Measurements from ENCODE around the gene VASH1. TPM values are rescaled to one million over a fixed set of nuclear protein-coding genes. Genes with fewer than 3 reads are reported as not detected.
A peak's percentile ranks its signal among the peaks of the same experiment; 100 is the strongest.

VASH1 gene
- total RNA-seq, 1 experiment from 2014 or later: 4.8 TPM

DNA sequence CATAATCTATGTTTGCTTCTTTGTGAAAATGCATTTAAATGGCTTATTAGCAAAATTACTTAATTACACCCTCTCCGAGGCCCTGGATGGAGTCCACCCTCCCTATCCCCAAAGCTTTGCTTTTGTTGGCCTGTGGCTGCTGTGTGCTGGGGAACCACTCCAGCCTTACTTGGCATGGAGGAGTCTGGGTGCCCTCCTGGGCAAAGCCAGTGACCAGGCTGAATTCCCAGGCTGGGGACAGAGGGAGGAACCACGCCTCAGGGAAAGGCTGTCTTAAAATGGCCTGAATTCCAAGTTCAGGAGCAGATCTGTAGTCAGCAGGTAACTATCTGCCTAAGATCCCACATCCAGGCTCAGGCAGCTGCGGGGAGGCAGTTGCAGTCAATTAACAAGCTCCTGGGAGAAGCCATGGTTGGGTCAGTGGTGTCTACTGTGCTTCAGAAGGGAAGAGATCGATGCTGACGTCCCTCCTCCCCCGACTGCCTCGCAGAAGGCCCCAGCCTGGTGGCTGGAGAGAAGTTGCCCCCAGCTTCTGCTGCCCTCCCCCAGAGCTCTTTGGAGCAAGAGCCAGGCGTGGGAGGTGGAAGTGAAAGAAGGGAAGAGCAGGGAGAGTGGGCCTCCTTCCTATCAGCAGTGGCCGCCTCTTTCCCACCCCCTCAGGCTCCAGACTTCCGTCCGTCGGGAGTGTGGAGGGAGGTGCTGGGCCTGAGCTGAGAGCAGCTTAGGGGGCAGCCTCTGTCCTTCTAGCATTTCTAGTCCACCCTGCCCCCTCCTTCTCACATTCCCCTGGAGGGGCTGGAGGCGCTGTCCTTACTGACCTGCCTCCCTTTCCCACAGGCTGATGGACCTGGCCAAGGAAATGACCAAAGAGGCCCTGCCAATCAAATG is 11.3 kb downstream of the VASH1 start:
- peak; percentile 60 for DNase-seq
- H3K36me3 ChIP-seq (replicated peaks; ENCODE audit: control insufficient read depth, insufficient read depth, low read length): no peaks in the 10 kb centered on the region
- no peak overlapping the region for H3K4me3 ChIP-seq (ENCODE audit: insufficient read depth, low read depth, low read length)

DNA sequence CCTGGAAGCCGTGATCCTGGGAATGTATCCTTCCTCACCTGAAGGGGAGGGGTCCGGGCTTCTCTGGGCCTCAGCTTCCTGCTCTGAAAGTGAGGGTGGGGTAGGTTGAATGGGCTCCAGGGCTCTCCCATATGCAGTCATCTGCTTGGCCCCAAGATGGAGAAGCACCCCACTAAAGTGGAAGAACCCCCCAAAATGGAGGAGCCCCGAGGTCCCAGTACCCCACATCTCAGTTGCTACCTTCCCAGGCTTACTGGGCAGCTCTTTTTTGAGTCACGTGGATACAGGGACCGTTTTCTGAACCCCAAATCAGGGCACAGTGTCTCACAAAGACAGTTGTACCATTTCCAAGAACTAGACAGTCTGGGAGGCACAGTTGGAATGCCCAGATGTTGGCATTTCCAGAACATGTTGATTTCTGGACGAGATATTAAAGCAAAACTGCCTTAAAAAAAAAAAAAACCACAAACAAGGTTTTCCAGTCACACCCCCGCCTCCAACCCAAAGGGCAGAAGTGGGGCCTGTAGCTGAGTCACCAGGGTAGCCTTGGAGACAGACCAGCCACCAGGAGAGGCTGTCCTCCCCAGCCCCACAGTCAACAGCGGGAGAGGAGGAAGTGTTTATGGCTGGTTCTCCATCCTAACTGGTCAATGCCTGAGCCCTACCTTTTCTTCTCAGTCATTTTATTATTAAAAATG is 12.1 kb downstream of the VASH1 start:
- H3K4me3 ChIP-seq (ENCODE audit: insufficient read depth, low read depth, low read length): no peak overlapping the region
- no peaks in the 10 kb centered on the region; the same call in none of the 2 replicates for H3K27me3 ChIP-seq (ENCODE audit: control insufficient read depth, insufficient read depth, low read length)
- no peaks in the 10 kb centered on the region for H3K36me3 ChIP-seq (replicated peaks; ENCODE audit: control insufficient read depth, insufficient read depth, low read length)
- peak; percentile 71 for DNase-seq

More for the DNA sequence above, 11.3 kb downstream of the VASH1 start:
- no peaks in the 10 kb centered on the region; the same call in none of the 2 replicates for H3K27me3 ChIP-seq (ENCODE audit: control insufficient read depth, insufficient read depth, low read length)

DNA sequence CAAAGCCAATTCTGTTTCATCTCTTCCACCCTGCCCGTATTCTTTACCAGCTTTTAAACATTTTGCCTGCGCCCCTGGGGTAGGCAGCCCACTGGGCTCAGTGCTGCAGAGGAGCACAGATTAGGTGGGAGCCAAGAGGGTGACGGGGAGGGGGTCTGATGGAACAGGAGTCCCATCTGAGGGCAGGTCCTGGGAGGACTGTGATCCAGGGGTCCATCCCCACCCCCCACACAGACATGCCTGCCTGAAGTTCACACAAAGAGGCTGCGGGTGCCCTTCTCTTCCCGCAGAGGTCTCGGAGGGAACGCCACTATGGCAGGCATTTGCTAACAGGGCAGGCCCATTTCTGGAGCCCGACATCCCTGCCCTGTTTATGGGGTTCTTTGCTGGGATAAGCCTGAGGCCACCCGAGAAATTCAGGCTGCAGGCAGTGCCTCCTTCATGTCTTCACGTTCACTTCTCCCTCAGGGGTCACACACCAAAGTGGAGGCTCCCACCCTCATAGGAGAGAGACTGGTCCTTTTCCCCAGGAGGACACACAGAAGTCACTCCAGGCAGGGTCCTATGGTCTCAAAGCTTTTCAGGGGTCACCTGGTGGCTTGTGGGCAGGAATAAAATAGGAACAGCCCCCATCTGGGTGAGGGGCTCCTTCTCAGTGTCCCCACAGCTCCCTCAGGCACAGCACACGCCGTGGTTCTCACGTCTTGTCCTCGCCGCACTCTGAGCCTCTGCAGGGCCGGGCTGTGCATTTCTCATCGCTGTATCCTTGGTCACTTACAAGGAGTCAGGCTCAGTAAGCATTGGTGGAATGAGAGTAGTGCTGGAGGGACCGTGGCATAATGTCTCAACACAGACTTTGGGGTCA is 12.9 kb downstream of the VASH1 start:
- DNase-seq: peak; percentile 45
- no peaks in the 10 kb centered on the region; the same call in none of the 2 replicates for H3K27me3 ChIP-seq (ENCODE audit: control insufficient read depth, insufficient read depth, low read length)

DNA sequence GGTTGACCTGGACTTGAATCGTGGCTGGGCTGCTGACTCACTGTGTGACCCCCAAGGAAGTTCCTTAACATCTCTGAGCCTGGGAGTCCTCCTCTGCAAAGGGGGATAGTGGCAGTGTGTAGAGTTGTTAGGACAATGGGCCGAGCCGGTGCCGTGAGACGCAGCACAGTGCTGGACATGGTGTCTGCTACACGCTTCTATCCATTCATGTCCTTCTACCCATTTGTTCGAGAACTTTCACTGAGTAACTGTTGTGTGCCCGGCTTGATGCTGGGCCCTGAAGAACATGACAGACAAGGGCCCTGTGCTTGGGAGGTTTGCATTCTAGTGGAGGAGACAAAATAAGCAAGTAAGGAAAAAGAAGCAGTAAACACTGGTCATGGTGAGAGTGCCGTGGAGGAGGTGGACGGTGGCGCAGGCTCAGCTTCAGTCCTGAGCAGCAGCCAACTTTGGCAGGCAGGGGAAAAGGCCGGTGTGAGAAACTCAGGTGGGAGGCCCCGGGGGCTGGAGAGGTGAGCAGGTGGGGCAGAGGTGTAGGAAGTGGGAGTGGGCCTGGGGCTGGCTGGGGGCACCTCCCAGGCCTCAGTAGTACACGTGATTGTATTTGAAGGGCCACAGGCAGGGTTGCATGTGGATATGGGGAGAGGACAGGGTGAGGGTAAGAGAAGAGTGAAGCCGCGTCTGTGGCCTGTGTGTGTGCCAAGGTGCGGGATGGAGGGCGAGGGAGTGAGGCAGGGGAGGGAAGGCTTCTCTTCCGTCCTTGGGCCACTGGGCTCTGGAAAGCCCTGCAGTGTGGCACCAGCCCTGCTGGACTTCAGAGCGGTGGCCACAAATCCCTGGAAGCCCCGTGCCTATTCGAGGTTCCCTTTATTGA is 13.8 kb downstream of the VASH1 start:
- Histone ChIP-seq H3K4me3 (ENCODE audit: insufficient read depth, low read depth, low read length) (no peak overlapping the region), H3K36me3 (replicated peaks; ENCODE audit: control insufficient read depth, insufficient read depth, low read length) (0 out of 2 replicates have a peak, but pooled peaks cover under 1% of the 10 kb centered on the region), H3K27me3 (ENCODE audit: control insufficient read depth, insufficient read depth, low read length) (no peaks in the 10 kb centered on the region; the same call in none of the 2 replicates)
- DNase-seq: peak; percentile 52

More for the DNA sequence above, 12.9 kb downstream of the VASH1 start:
- H3K36me3 ChIP-seq (replicated peaks; ENCODE audit: control insufficient read depth, insufficient read depth, low read length): no peaks in the 10 kb centered on the region
- no peak overlapping the region for H3K4me3 ChIP-seq (ENCODE audit: insufficient read depth, low read depth, low read length)

DNA sequence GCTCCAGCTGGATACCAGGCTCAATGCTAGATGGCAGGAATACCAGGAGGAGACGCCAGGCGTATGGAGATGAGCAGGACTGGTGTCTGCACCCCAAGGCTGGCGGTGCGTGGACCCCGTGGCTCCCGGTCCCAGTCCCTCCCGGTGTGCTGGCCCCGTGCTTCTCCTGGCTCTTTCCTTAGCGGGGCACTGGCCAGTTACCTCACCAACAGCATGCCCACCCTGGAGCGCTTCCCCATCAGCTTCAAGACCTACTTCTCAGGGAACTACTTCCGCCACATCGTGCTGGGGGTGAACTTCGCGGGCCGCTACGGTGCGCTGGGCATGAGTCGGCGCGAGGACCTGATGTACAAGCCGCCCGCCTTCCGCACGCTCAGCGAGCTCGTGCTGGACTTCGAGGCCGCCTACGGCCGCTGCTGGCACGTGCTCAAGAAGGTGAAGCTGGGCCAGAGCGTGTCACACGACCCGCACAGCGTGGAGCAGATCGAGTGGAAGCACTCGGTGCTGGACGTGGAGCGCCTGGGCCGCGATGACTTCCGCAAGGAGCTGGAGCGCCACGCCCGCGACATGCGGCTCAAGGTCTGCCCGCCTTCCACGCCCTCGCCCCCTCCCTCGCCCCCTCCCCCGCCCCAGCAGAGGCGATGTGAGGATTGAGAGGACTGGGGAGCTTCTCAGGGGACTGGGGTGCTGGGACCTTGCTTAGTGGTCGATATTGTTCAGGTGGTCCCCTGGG is 14.6 kb downstream of the VASH1 start:
- peak; percentile 55 for DNase-seq

DNA sequence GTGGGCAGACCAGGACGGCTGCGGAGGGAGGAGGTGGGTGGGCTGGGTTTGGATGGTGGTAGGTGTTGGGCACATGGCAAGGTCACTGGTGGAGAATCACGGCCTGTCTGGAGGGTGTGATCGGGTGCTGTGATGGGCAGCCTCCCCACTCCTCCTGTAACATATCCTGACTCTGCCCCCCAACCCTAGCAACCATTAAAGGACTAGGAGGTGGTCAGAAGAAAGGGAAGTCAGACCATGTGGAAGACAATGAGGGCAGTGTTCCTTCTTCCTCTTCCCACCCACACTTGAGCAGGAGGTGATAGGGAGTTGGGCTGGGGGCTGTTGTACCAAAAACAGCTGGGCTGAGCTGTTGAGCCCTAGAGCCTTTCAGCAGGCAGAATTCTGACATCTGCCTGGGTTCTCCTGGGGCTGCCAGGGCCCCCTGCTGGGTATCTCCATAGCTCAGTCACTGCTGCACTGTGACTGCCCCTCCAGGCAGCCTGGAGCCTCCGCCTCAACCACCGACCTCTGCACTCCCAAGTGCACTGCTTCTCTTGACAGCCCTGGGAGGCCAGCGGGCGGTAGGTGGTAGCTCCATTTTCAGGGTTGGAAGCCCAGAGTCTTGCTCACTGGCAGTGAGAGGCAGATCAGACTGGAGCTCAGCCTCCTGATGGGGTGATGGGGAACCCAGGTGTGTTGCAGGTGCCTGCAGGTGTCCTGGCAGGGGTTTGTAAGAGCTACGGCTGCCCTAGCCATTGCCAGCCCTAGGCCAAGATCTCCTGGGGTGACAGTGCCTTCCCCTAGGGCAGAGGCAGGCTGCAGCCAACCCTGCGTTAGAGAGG is 15.4 kb downstream of the VASH1 start:
- no peak overlapping the region for H3K4me3 ChIP-seq (ENCODE audit: insufficient read depth, low read depth, low read length)
- no peaks in the 10 kb centered on the region; the same call in 1 of the 2 replicates for H3K27me3 ChIP-seq (ENCODE audit: control insufficient read depth, insufficient read depth, low read length)
- peaks cover 1% of the 10 kb centered on the region for H3K36me3 ChIP-seq (replicated peaks; ENCODE audit: control insufficient read depth, insufficient read depth, low read length)
- DNase-seq: peak; percentile 75

More for the DNA sequence above, 14.6 kb downstream of the VASH1 start:
- Histone ChIP-seq H3K27me3 (ENCODE audit: control insufficient read depth, insufficient read depth, low read length) (no peaks in the 10 kb centered on the region; the same call in 1 of the 2 replicates), H3K36me3 (replicated peaks; ENCODE audit: control insufficient read depth, insufficient read depth, low read length) (0 out of 2 replicates have a peak, but pooled peaks cover 1% of the 10 kb centered on the region), H3K4me3 (ENCODE audit: insufficient read depth, low read depth, low read length) (no peak overlapping the region)

DNA sequence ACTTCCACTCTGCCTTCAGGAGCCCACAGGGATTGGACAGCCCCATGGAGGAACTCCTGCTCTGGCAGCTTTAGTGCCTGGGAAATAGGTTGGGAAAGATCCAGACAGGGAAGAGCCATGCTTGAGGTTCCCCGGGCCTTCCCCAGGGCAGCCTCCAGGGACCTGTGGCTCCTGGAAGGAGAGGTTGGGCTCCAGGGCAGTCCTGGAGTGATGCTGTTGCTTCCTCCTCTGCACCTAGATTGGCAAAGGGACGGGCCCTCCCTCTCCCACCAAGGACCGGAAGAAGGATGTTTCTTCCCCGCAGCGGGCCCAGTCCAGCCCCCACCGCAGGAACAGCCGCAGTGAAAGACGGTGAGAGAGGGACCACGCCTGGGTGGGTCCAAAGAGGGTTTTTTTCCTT is 16.5 kb downstream of the VASH1 start:
- peaks cover 8% of the 10 kb centered on the region for H3K36me3 ChIP-seq (replicated peaks; ENCODE audit: control insufficient read depth, insufficient read depth, low read length)
- no peaks in the 10 kb centered on the region; the same call in 1 of the 2 replicates for H3K27me3 ChIP-seq (ENCODE audit: control insufficient read depth, insufficient read depth, low read length)
- DNase-seq: peak; percentile 57
- no peak overlapping the region for H3K4me3 ChIP-seq (ENCODE audit: insufficient read depth, low read depth, low read length)

DNA sequence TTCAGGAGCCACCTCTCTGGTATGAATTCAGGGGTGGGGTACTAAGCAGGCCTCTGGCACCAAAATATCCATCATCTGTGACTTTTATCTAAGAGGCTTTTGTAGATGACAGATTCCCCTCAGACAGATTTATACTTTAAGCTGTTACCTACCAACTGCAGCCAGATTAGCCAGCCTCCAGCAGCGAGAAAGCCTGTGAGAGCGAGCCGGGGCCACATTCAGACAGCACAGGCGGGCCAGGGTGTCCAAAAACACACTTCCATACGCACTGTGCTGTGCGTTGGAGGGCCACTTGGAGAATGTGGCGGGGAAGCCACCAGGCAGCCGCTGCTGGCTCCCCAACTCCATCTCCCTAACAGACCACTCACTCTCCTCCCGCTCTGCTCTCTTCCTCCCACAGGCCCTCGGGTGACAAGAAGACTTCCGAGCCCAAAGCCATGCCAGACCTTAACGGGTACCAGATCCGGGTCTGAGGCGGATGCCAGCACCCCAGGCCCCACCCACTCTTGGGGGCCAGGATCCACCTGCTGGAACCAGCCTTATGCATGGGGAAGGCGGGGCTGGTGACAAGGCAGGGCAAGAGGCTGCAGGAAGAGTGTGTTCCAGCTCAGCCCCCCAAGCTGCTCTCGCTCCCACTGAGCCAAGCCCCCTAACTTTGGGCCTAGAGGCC is 17.4 kb downstream of the VASH1 start:
- DNase-seq: peak; percentile 49
- Histone ChIP-seq H3K27me3 (ENCODE audit: control insufficient read depth, insufficient read depth, low read length) (no peaks in the 10 kb centered on the region; the same call in 1 of the 2 replicates), H3K4me3 (ENCODE audit: insufficient read depth, low read depth, low read length) (no peak overlapping the region), H3K36me3 (replicated peaks; ENCODE audit: control insufficient read depth, insufficient read depth, low read length) (peaks cover 9% of the 10 kb centered on the region)

DNA sequence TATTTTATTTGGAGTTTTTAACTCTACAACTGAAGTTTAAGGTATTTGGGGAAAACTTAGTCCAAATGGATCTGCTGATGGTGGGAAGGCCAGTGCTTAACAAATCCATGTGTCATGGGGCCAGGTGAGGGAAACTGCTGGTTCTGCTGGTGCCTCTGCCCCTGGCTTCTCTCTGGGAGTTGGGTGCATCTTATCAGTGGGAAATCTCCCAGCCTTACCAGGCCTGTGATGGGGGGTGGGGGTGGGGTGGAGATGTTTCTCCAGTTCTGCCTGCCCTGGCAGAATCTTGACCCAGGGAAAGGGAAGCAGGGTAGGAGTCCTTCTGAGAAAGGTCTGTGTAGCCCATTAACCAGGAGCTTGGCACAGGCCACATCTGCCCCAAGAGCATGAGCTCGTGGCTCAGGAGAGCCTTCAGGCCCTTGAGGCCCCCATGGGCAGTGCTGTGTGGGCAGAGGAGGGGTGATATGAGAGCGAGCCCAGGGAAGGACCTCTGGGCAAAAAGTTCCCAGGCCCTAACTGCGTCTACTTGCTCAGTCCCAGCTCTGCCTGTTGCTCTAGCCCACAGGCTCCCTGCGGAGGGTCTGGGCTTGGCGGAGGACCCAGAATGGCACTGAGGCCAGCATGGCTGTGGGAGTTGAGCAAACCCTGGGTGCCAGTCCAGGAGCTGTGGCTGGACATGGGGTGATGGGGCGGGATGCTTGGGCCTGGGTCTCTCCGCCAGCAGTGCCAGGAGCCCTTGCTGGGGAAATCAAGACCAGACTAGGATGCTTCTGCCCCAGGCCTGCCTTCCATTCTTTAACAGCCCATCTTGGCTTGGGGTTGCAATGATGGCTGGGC is 18.2 kb downstream of the VASH1 start:
- H3K4me3 ChIP-seq (ENCODE audit: insufficient read depth, low read depth, low read length): no peak overlapping the region
- DNase-seq: no peak
- no peaks in the 10 kb centered on the region; the same call in 1 of the 2 replicates for H3K27me3 ChIP-seq (ENCODE audit: control insufficient read depth, insufficient read depth, low read length)
- H3K36me3 ChIP-seq (replicated peaks; ENCODE audit: control insufficient read depth, insufficient read depth, low read length): peaks cover 13% of the 10 kb centered on the region

DNA sequence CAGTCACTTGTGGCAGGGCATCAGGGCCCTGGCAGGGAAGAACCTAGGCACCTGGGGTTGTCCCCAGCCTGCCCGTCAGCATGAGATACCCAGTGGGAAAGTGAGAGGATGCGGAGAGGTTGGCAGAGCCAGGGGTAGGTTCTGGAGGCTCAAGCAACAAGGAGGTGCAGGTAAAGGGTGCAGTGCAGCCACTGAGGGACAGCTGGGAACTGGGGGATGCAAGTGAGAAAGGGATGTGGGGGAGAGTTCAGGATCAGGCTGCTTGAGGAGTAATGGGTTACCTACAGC is 18.7 kb downstream of the VASH1 start:
- H3K27me3 ChIP-seq (ENCODE audit: control insufficient read depth, insufficient read depth, low read length): no peaks in the 10 kb centered on the region; the same call in 1 of the 2 replicates
- no peak overlapping the region for H3K4me3 ChIP-seq (ENCODE audit: insufficient read depth, low read depth, low read length)
- H3K36me3 ChIP-seq (replicated peaks; ENCODE audit: control insufficient read depth, insufficient read depth, low read length): peaks cover 13% of the 10 kb centered on the region
- DNase-seq: no peak

DNA sequence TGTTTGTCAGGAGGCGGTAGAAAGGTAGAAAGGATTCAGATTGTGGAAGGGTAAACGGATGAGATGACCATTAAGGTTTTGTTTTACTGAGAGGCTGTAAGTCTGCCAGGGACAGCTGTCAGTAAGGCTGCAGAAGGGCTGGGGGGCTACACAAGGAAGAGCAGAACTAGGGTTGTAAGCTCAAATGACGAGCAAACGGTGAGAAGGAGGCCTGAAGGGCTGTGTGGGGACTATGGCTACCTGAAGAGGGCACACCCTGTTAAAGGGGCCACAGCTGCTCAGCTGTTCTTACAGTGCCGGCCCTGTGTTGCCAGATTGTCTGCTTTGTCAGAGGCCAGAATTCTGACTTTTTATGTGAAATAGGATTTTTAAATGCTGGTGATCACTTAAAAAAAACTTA is 19.1 kb downstream of the VASH1 start:
- H3K27me3 ChIP-seq (ENCODE audit: control insufficient read depth, insufficient read depth, low read length): no peaks in the 10 kb centered on the region; the same call in 1 of the 2 replicates
- H3K4me3 ChIP-seq (ENCODE audit: insufficient read depth, low read depth, low read length): no peak overlapping the region
- DNase-seq: no peak
- H3K36me3 ChIP-seq (replicated peaks; ENCODE audit: control insufficient read depth, insufficient read depth, low read length): peaks cover 13% of the 10 kb centered on the region

Measured in H7 (cell line).